Peyer's patch (tissue), 4 donors: ENCODE results near the gene FPR1. TPM values are rescaled to one million over a fixed set of nuclear protein-coding genes. Genes with fewer than 3 reads are reported as not detected.

Experiments
- DNase-seq, 3 donors: peaks; one replicate each; pipeline ENCODE4 v3.0.0-alpha.2; 2017 to 2019
- H3K27ac ChIP-seq, 4 donors: fragments of 200-600 bp; sonication (generic); one replicate each; pipeline ENCODE4 v1.5.1; 2016 to 2019
- H3K27me3 ChIP-seq, 2 donors: fragments of 200-600 bp; sonication (generic); one replicate each; pipeline ENCODE4 v1.5.1; 2019
- H3K36me3 ChIP-seq, 3 donors: fragments of 200-600 bp; sonication (generic); one replicate each; pipeline ENCODE4 v1.5.1; 2016 to 2019
- H3K4me1 ChIP-seq, 4 donors: fragments of 200-600 bp; sonication (generic); one replicate each; pipeline ENCODE4 v1.5.1; 2016 to 2019
- H3K4me3 ChIP-seq, 4 donors: fragments of 200-600 bp; sonication (generic); 1 replicate in 3 of 4; 2 replicates in 1 of 4; pipeline ENCODE4 v1.5.1; 2016 to 2019; ENCODE audit warnings: mild to moderate bottlenecking in 1 of 4
- H3K9me3 ChIP-seq, 4 donors: fragments of 200-600 bp; sonication (generic); one replicate each; pipeline ENCODE4 v1.5.1; 2016 to 2019; ENCODE audit warnings: mild to moderate bottlenecking in 1 of 4
- CTCF ChIP-seq, 6 experiments: fragments of 450-650 bp in 4 of 6; fragments of 200-600 bp in 2 of 6; sonication (generic) in 1 of 6; IDR thresholded peaks; one replicate each; pipeline ENCODE4 v1.5.1; 2017 to 2019; ENCODE audit warnings: antibody characterized with exemption in 6 of 6, mild to moderate bottlenecking in 3 of 6, moderate library complexity in 1 of 6
- POLR2A ChIP-seq, 2 donors: fragments of 450-650 bp; IDR thresholded peaks; one replicate each; pipeline ENCODE4 v1.5.1; 2017; ENCODE audit warnings: antibody characterized with exemption in 2 of 2, mild to moderate bottlenecking in 2 of 2, moderate library complexity in 2 of 2
- total RNA-seq, 4 donors: library from RNA; depleted of rRNA; stranded (reverse); fragments of >200 nt; gene quantifications; one replicate each; pipeline ENCODE4 v1.1.0, GENCODE V29; 2016

FPR1 gene
- total RNA-seq, 4 donors from 2014 or later, result 1.6 to 5.8 (median 2.6) TPM

- no peaks in the 10 kb centered on the region for H3K9me3 ChIP-seq
- H3K27me3 ChIP-seq, result no peaks in the 10 kb centered on the region
- H3K36me3 ChIP-seq, result no peaks in the 10 kb centered on the region
- peaks cover 0 to 6% (median 0%) of the 10 kb centered on the region in 4 donors for H3K4me1 ChIP-seq
- H3K27ac ChIP-seq, result no peak overlapping the region
- H3K4me3 ChIP-seq, result no peak overlapping the region
- DNase-seq, result no peak
- TF ChIP-seq POLR2A (IDR thresholded peaks at IDR 0.05) (no peak), CTCF (IDR thresholded peaks at IDR 0.05) (no peak)
Observed at GRCh38 chr19:51714848-51715247, 36.8 kb downstream of the FPR1 start.

GRCh38 chr19:51713319-51714285 lies 38.1 kb downstream of the FPR1 start:
- H3K36me3 ChIP-seq, result no peaks in the 10 kb centered on the region
- H3K4me3 ChIP-seq, result no peak overlapping the region
- H3K9me3 ChIP-seq, result no peaks in the 10 kb centered on the region
- TF ChIP-seq POLR2A (IDR thresholded peaks at IDR 0.05), result no peak
- TF ChIP-seq CTCF (IDR thresholded peaks at IDR 0.05), result no peak
- no peak for DNase-seq
- no peak overlapping the region for H3K27ac ChIP-seq
- H3K27me3 ChIP-seq, result no peaks in the 10 kb centered on the region
- H3K4me1 ChIP-seq, result no peaks in the 10 kb centered on the region

- H3K36me3 ChIP-seq, result no peaks in the 10 kb centered on the region
- H3K27me3 ChIP-seq, result no peaks in the 10 kb centered on the region
- no peak overlapping the region for H3K27ac ChIP-seq
- DNase-seq, result no peak
- no peak overlapping the region for H3K4me3 ChIP-seq
- no peaks in the 10 kb centered on the region for H3K4me1 ChIP-seq
- no peak for TF ChIP-seq POLR2A (IDR thresholded peaks at IDR 0.05)
- peak in 2 of 6 experiments; percentile 24 to 29 for TF ChIP-seq CTCF (IDR thresholded peaks at IDR 0.05)
- H3K9me3 ChIP-seq, result no peaks in the 10 kb centered on the region
Observed at GRCh38 chr19:51712461-51713081, 39.1 kb downstream of the FPR1 start.

GRCh38 chr19:51711702-51712101 lies 40.0 kb downstream of the FPR1 start:
- no peak for TF ChIP-seq CTCF (IDR thresholded peaks at IDR 0.05)
- TF ChIP-seq POLR2A (IDR thresholded peaks at IDR 0.05), result no peak
- no peak overlapping the region for H3K27ac ChIP-seq
- no peaks in the 10 kb centered on the region for H3K4me1 ChIP-seq
- no peaks in the 10 kb centered on the region for H3K9me3 ChIP-seq
- DNase-seq, result no peak
- H3K4me3 ChIP-seq, result no peak overlapping the region
- no peaks in the 10 kb centered on the region for H3K27me3 ChIP-seq
- H3K36me3 ChIP-seq, result no peaks in the 10 kb centered on the region

- no peak for DNase-seq
- H3K27ac ChIP-seq, result no peak overlapping the region
- no peaks in the 10 kb centered on the region for H3K27me3 ChIP-seq
- no peak for TF ChIP-seq CTCF (IDR thresholded peaks at IDR 0.05)
- TF ChIP-seq POLR2A (IDR thresholded peaks at IDR 0.05), result no peak
- H3K4me1 ChIP-seq, result peaks cover 0 to 4% (median 0%) of the 10 kb centered on the region in 4 donors
- no peak overlapping the region for H3K4me3 ChIP-seq
- peaks cover 0 to 8% (median 0%) of the 10 kb centered on the region in 3 donors for H3K36me3 ChIP-seq
- H3K9me3 ChIP-seq, result no peaks in the 10 kb centered on the region
Observed at GRCh38 chr19:51710163-51710562, 41.5 kb downstream of the FPR1 start.
